ENCODE data around the gene SH3PXD2A.
"Not testable (repeated sequence)": the region's sequence is repeated elsewhere in the genome, so short reads cannot be mapped to it uniquely, and the experiment has no call there.

The SH3PXD2A gene

GRCh38 chr10:103765168-103765567, 90.2 kb downstream of the SH3PXD2A start:
- DNase-seq: no peak

DNA sequence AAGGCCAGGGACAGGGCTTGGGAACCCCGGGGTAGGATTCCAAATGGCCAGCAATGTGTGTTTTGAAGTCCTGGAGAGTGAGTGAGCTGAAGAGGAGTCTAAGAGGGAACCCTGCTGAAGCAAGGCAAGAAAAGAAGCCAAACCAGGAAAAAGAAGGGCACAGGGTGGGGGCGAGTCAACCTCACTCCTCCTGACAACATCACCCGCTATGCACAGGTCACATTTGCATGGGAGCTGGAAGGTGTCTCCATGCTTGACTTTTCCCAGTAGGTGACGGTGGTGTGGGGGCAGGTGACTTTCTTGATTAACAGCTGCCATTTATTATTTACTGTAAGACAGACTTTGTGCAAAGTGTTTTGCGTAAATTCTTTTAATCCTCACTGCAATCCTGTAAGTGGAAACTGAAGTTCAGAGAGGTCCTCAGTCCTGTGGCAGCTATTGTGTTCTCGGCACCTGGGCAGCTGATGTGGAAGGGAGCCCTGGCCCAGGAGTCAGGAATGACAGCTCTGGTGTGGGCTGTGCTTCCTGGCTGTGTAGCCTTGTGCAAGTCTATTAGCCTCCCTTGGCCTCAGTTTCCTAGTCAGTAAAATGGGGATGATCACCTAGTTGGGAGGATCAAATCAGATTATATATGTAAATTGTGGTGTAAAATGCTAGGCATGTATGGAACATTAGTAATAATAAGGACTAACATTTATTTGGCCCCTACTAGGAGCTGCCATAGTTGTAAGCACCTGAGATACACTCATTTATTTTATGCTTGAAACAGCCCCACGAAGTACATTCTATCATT, 90.9 kb downstream of the SH3PXD2A start:
- DNase-seq: no peak

DNA sequence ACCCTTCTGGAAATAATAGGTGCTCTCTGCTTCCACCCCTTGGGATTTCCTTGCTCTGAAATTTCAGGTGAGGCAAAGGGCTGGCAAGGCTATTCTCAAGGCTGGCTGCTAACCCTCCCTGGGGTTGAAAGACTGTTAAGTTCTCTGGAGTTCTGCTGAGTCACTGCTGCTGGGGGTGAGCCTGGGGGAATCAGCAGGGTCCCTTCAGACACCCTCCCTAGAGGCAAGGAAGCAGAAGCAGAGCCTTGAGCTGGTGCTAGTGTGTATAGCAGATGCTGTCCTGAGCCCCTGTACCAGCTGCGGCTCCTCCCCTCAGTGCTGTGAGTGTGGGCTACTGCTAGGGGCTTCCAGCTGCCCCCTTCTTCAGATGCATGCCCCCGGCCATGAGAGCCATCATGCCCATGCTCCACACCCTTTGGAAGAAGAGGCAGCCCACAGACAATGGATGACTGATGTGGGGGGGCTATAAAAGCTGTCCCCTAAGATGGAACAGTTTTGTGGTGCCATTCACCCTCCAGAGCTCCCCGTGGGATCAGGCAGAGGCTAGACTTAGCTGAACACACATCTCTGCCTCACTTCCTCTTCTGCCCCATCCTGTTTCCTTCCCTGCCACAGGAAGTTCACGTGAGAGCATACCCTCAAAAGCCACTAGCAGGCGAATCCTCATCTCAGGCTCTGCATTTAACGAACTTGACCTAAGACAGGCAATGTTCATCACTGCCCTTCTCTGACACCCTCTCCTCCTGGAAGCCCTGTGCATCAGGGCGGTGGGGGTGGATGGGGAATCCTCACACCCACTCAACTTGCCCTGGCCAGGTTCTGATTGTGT, 91.8 kb downstream of the SH3PXD2A start:
- DNase-seq: no peak

DNA sequence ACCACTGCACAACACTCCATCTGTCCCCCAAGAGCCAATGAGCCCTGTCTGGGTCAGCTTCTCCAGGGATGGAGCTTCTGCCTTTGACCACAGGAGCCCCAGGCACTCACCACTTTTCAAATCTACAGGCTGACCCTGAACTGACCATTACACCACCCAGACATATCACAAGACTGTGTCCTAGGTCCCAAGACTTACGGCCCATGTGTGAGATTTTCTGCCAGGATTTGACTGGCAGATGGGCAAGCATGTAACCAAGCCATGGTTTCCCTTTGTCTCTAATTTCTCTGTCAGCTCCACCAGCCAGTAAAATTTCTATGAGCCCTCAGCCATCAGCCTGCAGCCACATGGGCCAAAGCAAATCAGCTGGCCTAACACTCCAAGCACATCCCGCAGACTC, 92.5 kb downstream of the SH3PXD2A start:
- no peak for DNase-seq

DNA sequence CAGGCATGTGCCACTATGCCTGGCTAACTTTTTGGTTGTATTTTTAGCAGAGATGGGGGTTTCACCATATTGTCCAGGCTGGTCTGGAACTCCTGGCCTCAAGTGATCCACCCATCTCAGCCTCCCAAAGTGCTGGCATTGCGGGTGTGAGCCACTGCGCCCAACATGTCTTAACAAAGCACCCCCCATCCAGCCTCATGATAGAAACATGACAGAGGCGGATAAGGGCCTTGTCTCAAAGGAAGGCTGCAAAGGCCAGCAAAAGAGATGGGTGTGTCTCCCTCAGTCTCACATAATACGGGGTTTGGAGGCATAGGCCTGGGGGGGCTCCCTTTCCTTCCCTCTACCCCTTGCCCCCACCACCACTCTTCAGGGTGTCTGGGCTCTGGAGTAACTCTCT, 93.2 kb downstream of the SH3PXD2A start:
- DNase-seq: no peak

GRCh38 chr10:103761075-103761920, 94.1 kb downstream of the SH3PXD2A start:
- DNase-seq: peak; percentile 54

GRCh38 chr10:103760233-103760632, 95.1 kb downstream of the SH3PXD2A start:
- not testable (repeated sequence) for DNase-seq

GRCh38 chr10:103759100-103759781, 96.1 kb downstream of the SH3PXD2A start:
- DNase-seq: no peak

DNA sequence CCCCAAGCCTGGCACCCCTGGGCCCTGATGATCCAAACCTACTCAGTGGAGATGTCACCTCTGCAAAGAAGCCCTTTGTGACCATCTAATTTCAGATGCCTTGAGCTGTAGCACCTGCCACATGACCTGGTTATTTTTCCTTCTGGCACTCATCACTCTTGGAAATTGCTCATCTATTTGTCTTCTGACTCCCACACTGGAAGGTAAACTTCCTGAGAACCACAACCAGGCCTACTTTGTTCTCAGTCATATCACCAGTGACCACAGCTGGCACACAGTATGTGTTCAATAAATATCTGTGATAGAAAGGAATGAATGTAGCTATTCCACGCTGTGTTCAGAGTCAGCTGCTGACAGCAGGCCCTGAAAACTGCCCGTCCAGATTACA, 97.1 kb downstream of the SH3PXD2A start:
- DNase-seq: no peak

DNA sequence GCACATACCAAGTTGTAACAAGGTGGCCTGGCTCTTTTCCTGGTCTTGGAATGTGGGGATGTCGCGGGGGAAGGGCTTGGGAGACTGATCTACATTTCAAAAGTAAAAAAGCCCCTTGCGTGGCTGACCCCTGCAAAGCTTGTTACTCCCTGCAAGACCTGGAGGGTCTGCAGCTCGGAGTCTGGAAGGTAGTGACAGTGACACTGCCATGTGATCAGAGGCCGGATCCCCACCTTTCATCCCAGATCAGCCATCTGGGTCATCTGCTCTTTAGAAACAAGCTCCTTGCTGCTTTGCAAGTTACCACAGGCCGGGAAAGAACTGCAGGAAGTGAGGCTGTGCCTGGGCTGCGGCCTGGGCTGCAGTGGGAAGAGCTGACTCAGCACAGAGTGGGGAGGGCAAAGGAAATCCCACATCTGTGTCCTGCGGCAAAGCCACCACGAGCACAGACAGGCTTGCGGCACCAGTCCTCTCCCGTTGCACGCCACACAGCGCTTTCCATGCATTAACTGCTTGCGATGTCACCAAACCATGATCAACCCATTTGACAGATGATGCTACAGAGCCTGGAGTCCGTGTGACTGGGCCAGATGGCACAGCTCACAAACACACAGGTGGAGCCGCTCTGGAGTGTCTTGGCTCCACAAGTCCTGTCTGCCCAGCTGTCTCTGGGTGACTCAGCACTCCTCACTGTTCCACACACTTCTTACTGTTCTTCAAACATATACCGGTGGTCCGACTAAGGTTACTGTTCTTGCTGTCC, 97.7 kb downstream of the SH3PXD2A start:
- no peak for DNase-seq

GRCh38 chr10:103756277-103756869, 99.0 kb downstream of the SH3PXD2A start:
- no peak for DNase-seq

DNA sequence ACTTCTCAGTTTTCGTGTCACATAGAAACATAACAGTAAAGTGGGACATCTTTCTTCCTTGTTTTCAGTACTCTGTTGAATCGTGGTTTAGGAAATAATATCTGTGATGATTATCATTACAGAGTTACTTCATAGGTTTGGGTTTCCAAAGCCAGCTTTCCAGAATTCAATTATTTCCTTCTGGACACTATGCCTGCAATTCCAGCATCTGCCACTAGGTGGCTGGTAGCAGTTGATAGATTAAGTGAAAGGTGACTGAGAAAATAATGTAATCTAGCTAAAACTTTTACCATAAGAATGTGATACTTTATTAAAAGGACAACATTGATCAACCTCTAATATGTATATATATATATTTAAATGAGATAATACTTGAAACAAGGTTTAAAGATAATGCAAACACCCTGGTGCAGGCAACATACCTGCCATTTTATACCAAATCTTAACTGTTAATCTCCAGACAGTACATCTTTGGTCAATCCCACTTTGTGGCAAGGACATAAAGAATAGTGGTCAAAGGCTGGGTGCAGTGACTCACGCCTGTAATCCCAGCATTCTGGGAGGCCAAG, 102.6 kb downstream of the SH3PXD2A start:
- DNase-seq: no peak

- DNase-seq: no peak
Measured at GRCh38 chr10:103751667-103752290, 103.6 kb downstream of the SH3PXD2A start.

GRCh38 chr10:103750836-103751235, 104.5 kb downstream of the SH3PXD2A start:
- DNase-seq: no peak

DNA sequence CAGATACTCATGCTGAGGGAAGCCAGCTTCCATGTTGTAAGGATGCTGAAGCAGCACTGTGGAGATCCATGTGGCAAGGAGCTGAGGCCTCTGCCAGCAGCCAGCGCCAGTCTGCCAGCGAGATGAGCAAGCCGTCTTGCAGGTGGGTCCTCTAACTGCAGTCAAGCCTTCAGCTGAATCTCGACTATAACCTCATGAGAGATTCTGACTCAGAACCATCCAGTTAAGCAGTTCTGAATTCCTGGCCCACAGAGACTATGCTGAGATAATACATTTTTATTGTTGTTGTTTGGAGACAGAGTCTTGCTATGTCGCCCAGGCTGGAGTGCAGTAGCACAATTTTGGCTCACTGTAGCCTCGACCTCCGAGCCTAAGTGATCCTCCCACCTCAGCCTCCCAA, 105.6 kb downstream of the SH3PXD2A start:
- DNase-seq: no peak

GRCh38 chr10:103748020-103748419, 107.4 kb downstream of the SH3PXD2A start:
- no peak for DNase-seq

DNA sequence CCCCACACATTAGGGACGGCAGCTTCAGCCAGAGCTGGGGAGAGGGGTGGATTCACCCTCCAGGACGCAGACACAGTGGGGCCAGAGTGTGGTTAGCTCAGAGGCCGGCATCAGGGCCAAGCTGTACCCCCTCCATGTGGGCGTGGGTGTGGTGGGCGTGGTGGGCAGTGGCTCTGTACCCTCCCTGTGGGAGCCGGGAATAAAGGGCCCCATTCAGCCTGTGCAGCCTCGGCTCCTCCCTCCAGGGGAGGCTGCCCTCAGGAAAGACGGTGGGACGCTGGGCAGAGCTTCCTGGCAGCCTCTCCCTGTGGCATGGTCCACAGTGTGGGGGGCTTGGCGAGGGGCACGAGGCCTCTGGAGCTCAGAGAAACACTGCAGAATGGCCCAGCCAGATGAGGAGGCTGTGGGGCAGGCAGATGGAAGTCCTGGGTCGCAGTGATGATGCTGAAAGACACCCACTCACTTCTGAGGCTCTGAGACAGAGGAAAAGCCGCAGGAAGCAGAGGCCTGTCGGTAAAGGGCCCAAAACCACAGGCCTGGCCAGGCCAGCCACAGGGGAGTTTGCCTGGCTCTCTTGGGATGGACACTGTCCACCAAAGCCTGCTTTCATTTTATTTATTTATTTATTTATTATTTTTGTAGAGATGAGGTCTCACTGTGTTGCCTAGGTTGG, 108.0 kb downstream of the SH3PXD2A start:
- DNase-seq: no peak

DNA sequence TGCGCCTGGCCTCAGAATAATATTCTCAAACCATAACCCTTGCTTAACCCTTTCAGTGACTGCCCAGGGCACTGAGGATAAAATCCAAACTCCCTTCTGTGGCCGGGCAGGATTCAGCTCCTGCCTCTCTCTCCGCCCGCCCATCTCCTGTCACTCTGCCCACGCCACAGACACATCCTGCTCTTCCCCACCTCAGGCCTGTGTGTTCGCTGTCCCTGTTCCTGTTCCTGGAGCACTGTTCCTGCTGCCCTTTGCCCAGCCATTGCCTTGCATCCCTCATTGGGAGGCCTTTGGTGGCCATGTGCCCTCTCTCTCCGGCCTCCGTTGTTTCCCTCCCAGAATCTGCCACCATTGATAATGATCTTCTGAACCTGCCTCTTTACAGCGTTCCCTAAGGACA, 108.8 kb downstream of the SH3PXD2A start:
- DNase-seq: no peak

DNA sequence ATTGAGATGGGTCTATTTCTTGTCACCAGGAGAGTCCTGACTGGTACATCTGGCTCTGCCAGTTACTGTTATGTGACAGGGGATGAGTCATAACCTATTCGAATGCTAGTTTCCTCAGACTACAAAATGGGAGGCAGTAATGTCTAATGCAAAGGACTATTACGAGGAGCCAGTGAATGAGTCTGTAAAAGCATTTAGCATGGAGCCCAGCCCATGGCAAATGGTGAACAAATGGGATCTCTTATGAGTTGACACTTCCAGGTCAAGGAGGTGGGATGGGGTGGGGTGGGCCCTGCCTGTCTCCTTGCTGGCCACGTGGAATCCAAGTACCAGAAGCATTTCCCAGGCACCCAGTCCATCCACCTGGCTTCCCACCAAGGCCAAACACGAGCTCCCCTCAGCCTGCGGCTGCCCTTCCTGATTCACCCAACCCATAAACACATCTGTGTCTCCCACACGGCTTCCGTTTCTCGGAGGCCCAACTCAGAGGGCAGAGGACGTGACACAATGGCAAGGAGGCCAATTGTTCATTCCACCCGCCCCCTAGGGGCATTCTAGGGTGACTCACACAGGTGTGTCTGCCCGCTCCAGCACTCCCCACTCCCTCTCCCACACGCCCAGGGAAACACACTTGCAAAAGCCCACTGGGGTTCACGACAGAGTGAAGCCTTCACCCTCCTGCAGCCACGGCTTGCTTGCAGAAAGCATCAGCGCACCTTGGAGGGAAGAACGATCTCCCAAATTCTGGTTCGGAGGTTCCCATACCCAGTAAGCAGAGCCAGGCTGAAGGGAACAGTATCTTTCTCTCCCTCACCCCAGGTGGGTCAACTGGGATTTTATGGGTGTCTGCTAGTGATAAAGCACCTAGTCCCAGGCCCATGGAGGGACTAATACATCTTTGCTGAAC, 109.8 kb downstream of the SH3PXD2A start:
- DNase-seq: peak; percentile 13
